Upper lobe of right lung (tissue), 1 donor: ENCODE measurements around the gene MAML1. TPM values are rescaled to one million over a fixed set of nuclear protein-coding genes. Genes with fewer than 3 reads are reported as not detected.

ENCODE experiments used
- ATAC-seq: fragments of 200-7000 bp; cut with Tn5 transposase; one replicate; pipeline ENCODE4 v1.9.1; 2020; ENCODE audit warnings: mild to moderate bottlenecking, moderate library complexity
- DNase-seq: peaks from one replicate; pipeline ENCODE4 v3.0.0-alpha.2; 2020
- H3K27ac ChIP-seq: fragments of 200-600 bp; one replicate; pipeline ENCODE4 v1.8.0; 2022
- H3K27me3 ChIP-seq: fragments of 200-600 bp; one replicate; pipeline ENCODE4 v1.8.0; 2022; ENCODE audit warnings: mild to moderate bottlenecking
- H3K36me3 ChIP-seq: fragments of 200-600 bp; one replicate; pipeline ENCODE4 v1.8.0; 2022
- H3K4me1 ChIP-seq: fragments of 200-600 bp; one replicate; pipeline ENCODE4 v1.8.0; 2022
- H3K4me3 ChIP-seq: fragments of 200-600 bp; one replicate; pipeline ENCODE4 v1.8.0; 2022; ENCODE audit warnings: mild to moderate bottlenecking
- H3K9me3 ChIP-seq: fragments of 200-600 bp; one replicate; pipeline ENCODE4 v1.8.0; 2022
- intact Hi-C: fragments of 100-400 bp; cut with DNase I; formaldehyde crosslinking; loops from one replicate; pipeline ENCODE4 v1.11.0; 2022
- total RNA-seq: library from RNA; stranded (reverse); fragmentation: NEBNext Ultra II Directional; extraction: Animal tissue kit (Norgen Biotek cat#: 25700); gene quantifications from one replicate; pipeline ENCODE4 v1.2.1, GENCODE V29; 2021
- TF ChIP-seq, protein P1 (sequence below): fragments of 200-600 bp; IDR thresholded peaks from one replicate; pipeline ENCODE4 v1.8.0; 2022; ENCODE audit warnings: antibody characterized with exemption
- donor health status: DM: no; HTN: yes; CAD: no; lungs with severe emphysema.

The MAML1 gene
- total RNA-seq, 1 donor from 2014 or later = 24.4 TPM

DNA sequence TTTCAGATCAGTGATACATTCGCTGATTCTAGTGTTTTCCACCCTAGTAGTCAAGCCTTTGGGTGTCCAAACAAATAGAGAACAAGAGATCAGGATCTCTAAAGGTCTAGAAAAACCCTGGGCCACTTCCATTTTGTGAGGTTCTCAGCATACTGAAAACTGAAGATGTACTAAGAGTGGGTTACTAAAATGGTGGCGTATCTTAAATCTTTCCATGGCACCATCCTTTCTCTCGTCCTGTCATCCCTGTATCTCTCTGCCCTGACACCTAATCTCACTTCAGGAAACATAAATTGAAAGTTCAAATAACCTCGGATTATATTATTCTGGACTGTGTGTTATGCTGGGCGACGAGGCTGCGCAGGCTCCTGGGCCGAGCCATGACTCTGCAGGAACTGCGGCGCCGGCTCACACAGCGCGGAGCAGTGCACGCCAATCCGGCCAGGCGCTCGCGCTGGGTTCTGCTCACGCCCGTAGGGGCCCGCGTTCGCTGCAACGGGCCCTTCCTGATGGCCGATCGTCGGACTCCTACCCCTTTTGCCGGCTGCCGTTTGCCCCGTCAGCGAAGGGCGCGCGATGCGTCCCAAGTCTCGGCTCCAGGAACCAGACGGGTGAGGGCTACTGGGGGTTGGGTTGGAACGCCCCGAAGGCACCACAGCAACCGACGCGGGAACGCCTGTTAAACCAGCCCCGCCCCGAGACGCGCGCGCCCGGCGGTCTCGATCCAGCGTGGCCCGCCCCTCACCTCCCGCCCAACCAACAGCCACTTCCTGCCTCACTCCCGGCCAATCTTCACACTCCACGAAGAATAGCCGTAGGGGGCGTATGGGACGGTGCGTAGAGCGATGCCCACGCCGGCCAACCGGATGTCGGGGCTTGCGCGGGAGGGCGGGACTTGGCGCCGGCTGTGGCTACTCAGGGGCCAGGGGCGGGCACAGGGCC, 34.4 kb upstream of the MAML1 start:
- H3K9me3 ChIP-seq = no peaks in the 10 kb centered on the region
- peak overlapping the region; percentile 99 for H3K27ac ChIP-seq
- peak overlapping the region; percentile 100 for H3K4me3 ChIP-seq
- intact Hi-C loops = no loop called here
- peaks cover 27% of the 10 kb centered on the region for H3K4me1 ChIP-seq
- H3K36me3 ChIP-seq = no peaks in the 10 kb centered on the region
- TF ChIP-seq, protein P1, sequence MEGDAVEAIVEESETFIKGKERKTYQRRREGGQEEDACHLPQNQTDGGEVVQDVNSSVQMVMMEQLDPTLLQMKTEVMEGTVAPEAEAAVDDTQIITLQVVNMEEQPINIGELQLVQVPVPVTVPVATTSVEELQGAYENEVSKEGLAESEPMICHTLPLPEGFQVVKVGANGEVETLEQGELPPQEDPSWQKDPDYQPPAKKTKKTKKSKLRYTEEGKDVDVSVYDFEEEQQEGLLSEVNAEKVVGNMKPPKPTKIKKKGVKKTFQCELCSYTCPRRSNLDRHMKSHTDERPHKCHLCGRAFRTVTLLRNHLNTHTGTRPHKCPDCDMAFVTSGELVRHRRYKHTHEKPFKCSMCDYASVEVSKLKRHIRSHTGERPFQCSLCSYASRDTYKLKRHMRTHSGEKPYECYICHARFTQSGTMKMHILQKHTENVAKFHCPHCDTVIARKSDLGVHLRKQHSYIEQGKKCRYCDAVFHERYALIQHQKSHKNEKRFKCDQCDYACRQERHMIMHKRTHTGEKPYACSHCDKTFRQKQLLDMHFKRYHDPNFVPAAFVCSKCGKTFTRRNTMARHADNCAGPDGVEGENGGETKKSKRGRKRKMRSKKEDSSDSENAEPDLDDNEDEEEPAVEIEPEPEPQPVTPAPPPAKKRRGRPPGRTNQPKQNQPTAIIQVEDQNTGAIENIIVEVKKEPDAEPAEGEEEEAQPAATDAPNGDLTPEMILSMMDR = no peak
- peak; percentile 96 for ATAC-seq
- H3K27me3 ChIP-seq = no peaks in the 10 kb centered on the region
- DNase-seq = peak; percentile 100

DNA sequence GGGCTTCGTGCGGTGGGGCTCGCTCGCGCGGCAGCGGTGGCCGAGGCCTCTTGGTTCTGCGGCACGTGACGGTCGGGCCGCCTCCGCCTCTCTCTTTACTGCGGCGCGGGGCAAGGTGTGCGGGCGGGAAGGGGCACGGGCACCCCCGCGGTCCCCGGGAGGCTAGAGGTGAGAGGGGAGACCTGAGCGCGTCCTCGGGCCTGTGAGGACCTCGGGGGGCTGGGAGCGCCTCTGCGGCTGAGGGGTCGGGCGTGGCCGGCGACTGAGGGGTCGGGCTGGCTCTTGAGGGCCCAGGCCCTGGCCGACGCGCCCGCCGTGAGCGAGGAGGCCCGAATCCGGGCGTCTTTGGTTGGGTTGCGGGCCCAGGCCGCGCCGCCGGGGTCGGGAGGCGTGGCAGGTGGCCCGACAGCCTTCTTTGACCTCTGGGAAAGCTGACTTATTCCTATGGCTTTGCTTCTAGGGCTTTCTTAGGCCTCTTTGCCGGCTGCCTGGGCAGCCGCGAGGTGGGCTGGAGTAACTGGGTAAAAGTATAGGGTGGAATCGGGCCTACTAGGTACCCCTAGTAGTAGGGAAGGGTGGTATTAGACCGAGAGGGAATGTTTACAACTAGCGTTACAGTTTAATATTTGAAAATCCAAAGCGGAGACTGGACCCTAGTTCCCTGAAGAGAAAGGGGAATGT, 33.5 kb upstream of the MAML1 start, which contains the start of gene CANX:
Gene CANX, plus strand, starts transcription at position 33 of the 681 bp plus-strand sequence. CDS start 6,715 bp downstream, outside the sequence.
- H3K27me3 ChIP-seq = no peaks in the 10 kb centered on the region
- ATAC-seq = peak; percentile 22
- H3K36me3 ChIP-seq = no peaks in the 10 kb centered on the region
- H3K4me3 ChIP-seq = peak within 1 kb of the TSS; percentile 100
- intact Hi-C loops = no loop called here
- no peak for DNase-seq
- peak within 1 kb of the TSS; percentile 99 for H3K27ac ChIP-seq
- no peaks in the 10 kb centered on the region for H3K9me3 ChIP-seq
- TF ChIP-seq, protein P1 = no peak
- H3K4me1 ChIP-seq = peaks cover 27% of the 10 kb centered on the region

DNA sequence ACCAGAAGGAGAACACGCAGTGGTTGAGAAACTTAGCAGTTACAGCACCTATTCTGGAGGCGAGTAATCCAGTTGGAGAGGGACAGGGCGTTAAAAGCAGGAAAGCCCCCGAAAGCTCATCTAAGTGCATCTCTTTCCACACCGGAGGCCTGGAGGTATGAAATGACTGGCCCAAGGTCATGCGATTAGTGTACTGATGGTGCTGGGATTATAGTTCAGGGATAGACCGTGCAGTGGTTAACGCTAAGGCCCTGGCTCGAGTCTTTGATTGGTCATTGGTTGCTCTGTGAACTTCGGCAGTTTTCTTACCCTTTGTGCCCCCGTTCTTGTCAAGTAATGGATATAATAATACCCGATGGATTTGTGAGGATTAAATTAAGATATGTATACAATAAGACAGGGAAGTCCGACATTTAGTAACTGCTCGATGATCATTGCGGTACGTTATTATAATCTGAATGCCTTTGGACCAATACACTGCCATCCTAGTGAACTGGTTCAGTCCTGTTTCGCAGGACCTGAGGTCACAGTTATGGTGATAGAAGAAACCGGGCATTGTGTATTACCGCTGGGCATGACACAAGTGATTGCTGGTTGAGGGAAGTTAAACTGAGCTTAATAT, 32.9 kb upstream of the MAML1 start:
- TF ChIP-seq, protein P1 = no peak
- Histone ChIP-seq H3K4me3 (peak overlapping the region; percentile 100), H3K27me3 (no peaks in the 10 kb centered on the region), H3K36me3 (peaks cover 4% of the 10 kb centered on the region), H3K27ac (peak overlapping the region; percentile 98), H3K9me3 (no peaks in the 10 kb centered on the region), H3K4me1 (peaks cover 27% of the 10 kb centered on the region)
- intact Hi-C loops = no loop called here
- no peak for ATAC-seq
- DNase-seq = peak; percentile 19

DNA sequence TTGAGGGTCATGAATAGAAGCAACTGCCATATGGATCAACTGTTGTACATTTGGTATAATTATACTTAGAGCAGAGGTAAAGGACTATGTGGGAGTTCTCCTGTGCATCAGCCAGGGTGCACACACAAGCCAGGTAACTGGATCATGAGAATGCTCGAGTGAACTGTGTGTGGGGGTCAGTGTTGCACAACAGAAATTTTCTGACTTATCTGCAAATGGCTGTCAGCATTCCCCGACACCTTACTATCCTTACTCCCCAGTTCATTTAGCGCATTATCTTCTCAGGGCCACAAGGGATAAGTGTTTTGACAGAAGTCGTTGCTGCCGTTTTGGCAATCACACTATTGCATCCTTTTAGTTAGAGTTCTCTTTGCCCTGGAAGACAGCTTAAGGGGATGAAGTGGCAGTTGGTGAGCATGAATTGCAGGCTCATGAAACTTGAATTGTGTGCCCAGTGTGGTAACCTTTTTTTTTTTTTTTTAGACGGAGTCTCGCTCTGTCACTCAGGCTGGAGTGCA, 32.2 kb upstream of the MAML1 start:
- TF ChIP-seq, protein P1 = no peak
- intact Hi-C loops = no loop called here
- Histone ChIP-seq H3K4me3 (peak overlapping the region; percentile 100), H3K27me3 (no peaks in the 10 kb centered on the region), H3K36me3 (peaks cover 12% of the 10 kb centered on the region), H3K9me3 (no peaks in the 10 kb centered on the region), H3K27ac (peak overlapping the region; percentile 98), H3K4me1 (peaks cover 27% of the 10 kb centered on the region)
- DNase-seq (no peak), ATAC-seq (no peak)

DNA sequence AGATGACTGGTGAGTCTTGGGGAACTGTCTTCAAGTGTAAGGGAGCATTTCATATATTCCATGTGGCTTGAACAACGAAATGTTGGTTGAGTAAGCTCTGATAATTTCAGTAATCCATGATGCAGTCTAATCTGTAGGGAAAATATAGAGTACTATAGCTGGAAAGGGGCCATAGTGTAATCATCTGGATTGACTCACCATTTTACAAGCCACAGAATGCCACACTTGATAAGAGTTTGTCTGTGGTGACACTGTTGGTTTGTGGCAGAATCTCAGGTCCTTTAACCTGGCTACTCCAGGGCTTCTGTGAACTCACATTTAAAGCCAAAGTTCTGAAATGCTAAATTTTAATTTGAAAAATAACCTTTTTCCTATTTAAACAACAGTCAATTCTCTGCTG, 16.3 kb upstream of the MAML1 start:
- intact Hi-C loops = no loop called here
- Histone ChIP-seq H3K27ac (no peak overlapping the region), H3K4me3 (no peak overlapping the region), H3K9me3 (no peaks in the 10 kb centered on the region), H3K4me1 (no peaks in the 10 kb centered on the region), H3K36me3 (peaks cover 100% of the 10 kb centered on the region), H3K27me3 (no peaks in the 10 kb centered on the region)
- DNase-seq (no peak), ATAC-seq (no peak)
- TF ChIP-seq, protein P1 = no peak
